Measurements from ENCODE around the gene SLIT3. TPM values are rescaled to one million over a fixed set of nuclear protein-coding genes. Genes with fewer than 3 reads are reported as not detected.
"Not testable (repeated sequence)": the region's sequence is repeated elsewhere in the genome, so short reads cannot be mapped to it uniquely, and the experiment has no call there.

SLIT3 gene
- total RNA-seq, 6 experiments from 2014 or later, result 0.31 to 1.2 (median 0.65) TPM

GRCh38 chr5:169112016-169112415 is 188.9 kb downstream of the SLIT3 start:
- H3K36me3 ChIP-seq, result no peaks in the 10 kb centered on the region
- DNase-seq (no peak), ATAC-seq (no peak)
- H3K4me3 ChIP-seq, result no peak overlapping the region
- 35% methylated on average over 2 of the region's 5 CpGs for WGBS (ENCODE audit: insufficient coverage, low coverage, low lambda C conversion rate, missing lambda C conversion rate)
- TF ChIP-seq CTCF (IDR thresholded peaks at IDR 0.05) (no peak), POLR2A (IDR thresholded peaks at IDR 0.05) (no peak)
- H3K9me3 ChIP-seq, result no peaks in the 10 kb centered on the region
- no peaks in the 10 kb centered on the region for H3K4me1 ChIP-seq
- H3K27ac ChIP-seq, result no peak overlapping the region
- intact Hi-C loops (cut with DNase I), result no loop called here
- H3K27me3 ChIP-seq, result no peaks in the 10 kb centered on the region

DNA sequence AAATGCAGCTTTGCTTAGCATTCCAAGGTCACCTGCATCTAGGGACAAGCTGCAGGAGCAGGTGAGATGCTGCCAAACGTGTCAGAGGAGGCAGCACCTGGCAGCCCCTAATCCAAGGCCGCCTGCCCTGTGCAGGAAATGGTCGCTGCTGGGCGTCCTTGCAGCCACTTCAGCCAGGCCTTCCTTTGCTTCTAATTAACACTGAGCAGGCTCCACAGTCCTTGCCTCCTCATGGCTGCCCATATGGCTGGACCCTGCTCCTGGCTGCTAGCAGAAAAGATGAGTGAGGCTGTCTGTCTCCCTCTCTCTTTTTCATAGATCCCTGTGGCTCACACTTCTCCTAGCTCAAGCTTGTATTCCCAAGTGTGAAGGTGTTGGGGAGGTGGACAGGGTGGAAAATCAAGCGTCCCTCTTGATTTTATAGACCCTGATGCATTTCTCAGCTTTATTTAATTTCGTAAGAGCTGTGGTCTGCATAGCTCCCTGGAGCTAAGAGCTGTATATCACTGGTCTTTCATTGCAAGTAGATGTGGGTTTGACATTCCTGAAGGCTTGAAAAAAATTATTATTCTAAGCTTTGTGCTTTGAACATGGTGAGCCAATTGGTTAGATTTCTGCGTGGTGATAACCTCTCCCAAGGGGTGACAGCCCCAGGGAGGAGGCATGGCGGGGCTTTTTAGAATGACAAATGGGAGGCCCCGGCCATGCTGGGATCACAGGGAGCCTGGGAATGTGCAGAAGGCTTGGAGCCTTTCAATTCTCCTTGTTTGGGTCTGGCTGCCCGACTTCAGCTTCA is 193.8 kb downstream of the SLIT3 start:
- TF ChIP-seq CTCF (IDR thresholded peaks at IDR 0.05) (no peak), POLR2A (IDR thresholded peaks at IDR 0.05) (no peak)
- ATAC-seq (no peak), DNase-seq (no peak)
- intact Hi-C loops (cut with DNase I), result no loop called here
- 45% methylated on average over 4 of the region's 10 CpGs for WGBS (ENCODE audit: insufficient coverage, low coverage, low lambda C conversion rate, missing lambda C conversion rate)
- Histone ChIP-seq H3K27me3 (no peaks in the 10 kb centered on the region), H3K4me3 (no peak overlapping the region), H3K27ac (no peak overlapping the region), H3K36me3 (no peaks in the 10 kb centered on the region), H3K9me3 (no peaks in the 10 kb centered on the region), H3K4me1 (no peaks in the 10 kb centered on the region)

- H3K27me3 ChIP-seq; ATAC-seq; H3K27ac ChIP-seq; H3K36me3 ChIP-seq; H3K4me1 ChIP-seq; DNase-seq; intact Hi-C loops (cut with DNase I); H3K9me3 ChIP-seq; H3K4me3 ChIP-seq: not testable (repeated sequence)
- WGBS (ENCODE audit: insufficient coverage, low coverage, low lambda C conversion rate, missing lambda C conversion rate), result 44% methylated on average over 1 of the region's 2 CpGs
Measured at GRCh38 chr5:169105582-169105981, 195.4 kb downstream of the SLIT3 start.

- no peaks in the 10 kb centered on the region for H3K36me3 ChIP-seq
- TF ChIP-seq POLR2A (IDR thresholded peaks at IDR 0.05), result no peak
- TF ChIP-seq CTCF (IDR thresholded peaks at IDR 0.05), result no peak
- 51% methylated on average over 15 of the region's 15 CpGs for WGBS (ENCODE audit: insufficient coverage, low coverage, low lambda C conversion rate, missing lambda C conversion rate)
Measured at GRCh38 chr5:169104937-169105494, 195.9 kb downstream of the SLIT3 start.

GRCh38 chr5:169103586-169104181 is 197.3 kb downstream of the SLIT3 start:
- Histone ChIP-seq H3K4me1 (no peaks in the 10 kb centered on the region), H3K36me3 (no peaks in the 10 kb centered on the region), H3K4me3 (no peak overlapping the region), H3K27me3 (no peaks in the 10 kb centered on the region), H3K9me3 (no peaks in the 10 kb centered on the region), H3K27ac (no peak overlapping the region)
- ATAC-seq (no peak), DNase-seq (no peak)
- 48% methylated on average over 4 of the region's 11 CpGs for WGBS (ENCODE audit: insufficient coverage, low coverage, low lambda C conversion rate, missing lambda C conversion rate)
- no peak for TF ChIP-seq CTCF (IDR thresholded peaks at IDR 0.05)
- intact Hi-C loops (cut with DNase I), result no loop called here

More at GRCh38 chr5:169104937-169105494, 195.9 kb downstream of the SLIT3 start:
- no peaks in the 10 kb centered on the region for H3K4me1 ChIP-seq
- ATAC-seq (no peak), DNase-seq (no peak)
- no peaks in the 10 kb centered on the region for H3K27me3 ChIP-seq
- H3K27ac ChIP-seq, result no peak overlapping the region
- intact Hi-C loops (cut with DNase I), result no loop called here
- no peak overlapping the region for H3K4me3 ChIP-seq
- no peaks in the 10 kb centered on the region for H3K9me3 ChIP-seq

Data from right lobe of liver (tissue), 6 donors.